ENCODE measurements around the gene LAPTM5.
A peak's percentile ranks its signal among the peaks of the same experiment; 100 is the strongest.

LAPTM5 gene

DNA sequence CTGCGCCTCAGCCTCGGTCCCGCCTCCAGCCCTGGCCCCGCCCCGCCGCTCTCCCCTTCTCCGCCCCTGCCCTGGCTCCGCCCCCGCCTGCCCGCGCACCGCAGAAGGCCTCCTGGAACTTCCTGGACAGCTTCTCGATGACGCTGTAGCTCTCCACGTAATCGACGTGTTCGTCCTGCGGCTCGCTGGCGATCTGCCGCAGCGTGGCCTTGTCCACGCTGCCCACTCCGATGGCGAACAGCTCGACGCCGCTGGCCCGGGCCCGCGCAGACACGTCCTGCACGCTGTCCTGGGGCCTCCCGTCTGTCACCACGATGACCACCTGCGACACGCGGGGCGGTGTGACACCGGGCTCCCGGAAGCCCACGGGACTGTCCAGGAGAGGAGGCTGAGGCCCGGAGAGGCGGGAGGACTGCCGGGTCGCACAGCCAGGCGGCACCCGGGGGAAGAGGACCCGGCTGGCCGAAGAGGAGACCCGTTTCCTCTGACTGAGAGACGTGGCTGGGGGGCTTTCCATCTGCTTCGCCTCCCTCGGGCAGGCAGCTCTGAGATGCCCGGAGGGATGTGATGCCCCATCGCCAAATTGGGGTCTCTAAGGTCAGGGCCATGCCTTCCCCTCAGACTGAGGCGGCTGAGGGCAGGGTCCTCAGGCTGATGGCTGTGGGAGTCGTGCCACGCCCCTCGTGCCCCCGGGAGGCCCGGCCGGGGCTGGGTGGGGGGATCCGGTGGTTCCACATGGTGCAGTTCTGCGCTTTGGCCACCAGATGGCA is 38.8 kb downstream of the LAPTM5 start:
- peak; percentile 70 to 76 for DNase-seq (ENCODE audit: low read depth in 2 of 2)

DNA sequence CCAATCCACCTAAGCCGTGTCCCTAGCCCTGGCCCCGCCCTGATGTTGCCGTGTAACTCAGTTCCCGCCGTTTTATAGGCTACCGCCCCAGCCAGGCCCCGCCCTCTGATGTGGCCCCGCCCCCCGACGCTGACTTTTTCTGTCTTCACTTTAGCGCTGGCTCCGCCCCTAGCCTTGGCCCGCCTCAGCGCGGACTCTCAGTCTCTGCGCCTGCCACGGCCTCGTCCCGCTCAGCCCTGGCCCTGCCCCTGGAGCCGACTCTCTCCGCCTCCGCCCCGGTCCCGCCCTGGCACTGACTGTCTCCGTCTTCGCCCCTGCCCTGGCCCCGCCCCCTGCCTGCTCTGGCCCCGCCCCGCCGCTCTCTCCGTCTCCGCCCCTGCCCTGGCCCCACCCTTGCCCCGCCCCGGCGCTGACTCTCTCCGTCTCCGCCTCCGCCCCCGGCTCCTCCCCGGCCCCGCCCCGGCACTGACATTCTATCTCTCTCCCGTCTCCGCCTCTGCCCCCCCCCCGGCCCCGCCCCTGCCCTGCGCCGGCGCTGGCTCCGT is 39.4 kb downstream of the LAPTM5 start:
- DNase-seq (ENCODE audit: low read depth in 2 of 2), result peak; percentile 97 to 99

DNA sequence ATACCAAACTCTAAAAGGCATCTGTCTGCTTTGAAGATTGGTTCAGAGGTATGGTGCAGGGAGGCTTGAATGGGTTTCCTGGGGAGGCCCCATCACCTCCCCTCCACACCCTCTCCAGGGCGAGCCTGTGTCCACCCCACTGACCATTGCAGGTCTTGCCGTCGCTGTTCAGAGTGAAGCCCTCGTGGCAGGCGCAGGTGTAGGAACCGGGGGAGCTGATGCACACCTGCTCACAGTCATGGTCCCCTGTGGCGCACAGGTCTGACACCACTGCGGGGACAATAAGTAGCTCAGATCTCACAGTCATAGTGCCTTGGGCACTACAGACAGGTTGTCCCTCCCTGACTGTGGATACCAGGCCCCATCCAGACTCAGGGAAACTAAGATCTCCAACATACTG is 40.9 kb downstream of the LAPTM5 start:
- DNase-seq (ENCODE audit: low read depth in 2 of 2), result no peak

DNA sequence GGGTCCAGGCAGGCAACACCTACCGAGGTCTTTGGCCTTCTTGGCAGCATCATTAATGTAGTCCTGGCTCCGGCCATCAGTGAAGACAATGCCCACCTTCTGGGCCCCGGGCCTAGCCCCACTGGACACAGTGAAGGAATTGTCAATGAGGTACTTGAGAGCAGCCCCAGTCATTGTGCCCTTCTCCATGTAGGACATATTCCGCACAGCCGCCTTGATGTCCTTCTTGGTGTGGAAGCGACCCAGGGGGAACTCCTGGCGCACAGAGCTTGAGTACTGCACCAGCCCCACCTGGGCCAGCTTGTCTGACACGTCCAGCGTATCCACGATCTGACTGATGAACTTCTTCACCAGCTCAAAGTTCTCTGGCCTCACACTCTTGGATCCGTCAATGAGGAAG is 41.7 kb downstream of the LAPTM5 start:
- DNase-seq (ENCODE audit: low read depth in 2 of 2), result no peak

DNA sequence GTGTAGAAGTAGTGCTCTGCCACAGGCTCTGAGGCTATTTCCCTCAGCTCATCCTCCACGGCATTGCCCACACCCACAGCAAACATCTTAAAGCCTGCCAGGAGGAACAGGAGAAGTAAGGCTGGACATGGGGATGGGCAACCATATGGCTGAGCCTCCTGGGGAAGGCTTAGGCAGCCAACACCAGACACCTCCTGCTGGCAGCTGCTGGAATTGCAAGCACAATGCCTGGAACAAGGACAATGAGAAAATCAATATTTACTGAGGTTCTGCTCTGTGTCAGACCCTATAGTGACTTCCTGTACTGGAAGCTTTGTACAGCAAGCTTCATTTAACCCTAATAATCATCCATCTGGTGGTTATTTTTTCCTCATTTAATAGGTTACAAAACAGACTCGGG is 42.4 kb downstream of the LAPTM5 start:
- DNase-seq (ENCODE audit: low read depth in 2 of 2), result no peak

DNA sequence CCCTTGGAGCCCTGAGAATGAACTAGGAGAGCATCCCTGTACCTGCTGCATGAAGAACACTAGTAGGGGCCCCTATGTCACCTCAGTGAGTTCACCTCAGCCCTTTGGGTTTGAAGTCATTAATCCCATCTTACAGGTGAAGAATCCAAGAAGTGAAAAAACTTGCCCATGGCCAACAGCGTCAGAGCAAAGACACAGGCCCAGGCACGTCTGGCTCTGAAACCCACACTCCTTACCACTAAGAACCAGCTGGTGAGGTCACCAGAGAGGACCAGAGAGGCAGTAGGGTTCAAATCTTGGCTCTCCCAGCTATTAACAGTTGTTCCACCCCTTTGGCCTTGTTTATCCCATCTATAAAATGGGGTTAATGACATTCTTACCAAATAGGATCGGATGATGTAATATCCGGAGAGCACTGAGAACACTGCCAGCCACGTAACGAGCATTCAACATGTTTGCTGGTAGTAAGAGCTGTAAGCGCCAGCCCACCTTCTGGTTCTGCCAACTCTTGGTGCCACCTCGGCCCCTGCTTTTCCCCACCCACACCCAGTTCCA is 43.0 kb downstream of the LAPTM5 start:
- no peak for DNase-seq (ENCODE audit: low read depth in 2 of 2)

DNA sequence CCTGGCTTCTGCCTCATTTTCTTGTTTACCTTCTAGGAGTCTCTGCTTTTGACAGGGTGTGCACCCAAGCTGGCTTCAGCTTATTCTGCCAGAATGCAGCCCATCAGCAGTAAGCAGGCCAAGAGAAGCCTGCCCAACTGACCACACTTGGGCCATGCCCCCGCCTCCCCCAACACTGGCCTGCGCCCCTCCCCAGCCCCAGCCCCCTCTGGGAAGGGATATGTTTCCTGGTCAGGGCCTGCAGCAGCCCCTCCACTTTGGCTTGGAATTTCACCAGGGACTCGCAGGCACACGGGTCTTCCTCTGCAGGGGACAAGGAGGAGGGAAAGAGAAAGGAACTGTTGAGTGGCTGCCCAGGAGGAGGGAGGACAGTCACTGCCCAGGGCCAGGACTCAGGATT is 43.5 kb downstream of the LAPTM5 start:
- DNase-seq (ENCODE audit: low read depth in 2 of 2), result no peak

DNA sequence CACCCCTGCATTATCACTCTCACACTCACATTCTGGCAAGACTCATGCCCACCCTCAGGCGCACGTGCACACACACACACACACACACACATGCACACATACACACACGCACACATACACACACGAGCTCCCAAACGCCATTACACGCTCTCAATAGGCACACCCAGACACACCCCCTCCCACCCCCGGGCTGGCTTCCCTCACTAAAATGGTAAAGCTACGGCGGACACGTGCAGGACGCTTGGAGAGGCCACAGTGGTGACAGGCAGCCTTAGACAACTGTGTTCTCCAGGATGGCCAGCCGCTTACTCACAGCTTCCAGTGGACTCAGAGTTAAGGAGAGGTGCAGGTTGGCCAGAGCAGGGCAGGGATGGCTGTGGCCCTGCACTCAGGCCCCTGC is 44.3 kb downstream of the LAPTM5 start:
- no peak for DNase-seq (ENCODE audit: low read depth in 2 of 2)

DNA sequence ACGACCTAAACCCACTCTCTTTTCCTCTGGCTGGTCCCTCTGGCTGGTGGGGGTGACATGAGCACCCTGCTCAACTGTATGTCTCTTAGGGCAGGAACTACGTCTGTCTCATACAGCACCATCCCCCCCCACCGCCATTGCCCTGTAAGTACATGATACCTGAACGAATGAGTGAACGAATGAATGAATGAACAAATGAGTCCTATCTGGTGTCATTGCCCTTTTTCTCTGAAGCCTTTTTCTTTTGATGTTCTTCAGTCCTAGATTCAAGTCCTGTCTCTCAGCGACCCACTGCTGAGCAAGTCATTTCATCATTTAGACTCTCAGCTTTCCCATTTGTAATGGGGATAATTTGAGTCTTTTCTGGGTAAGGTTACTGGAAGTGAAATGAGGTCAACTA is 45.0 kb downstream of the LAPTM5 start:
- DNase-seq (ENCODE audit: low read depth in 2 of 2), result no peak

DNA sequence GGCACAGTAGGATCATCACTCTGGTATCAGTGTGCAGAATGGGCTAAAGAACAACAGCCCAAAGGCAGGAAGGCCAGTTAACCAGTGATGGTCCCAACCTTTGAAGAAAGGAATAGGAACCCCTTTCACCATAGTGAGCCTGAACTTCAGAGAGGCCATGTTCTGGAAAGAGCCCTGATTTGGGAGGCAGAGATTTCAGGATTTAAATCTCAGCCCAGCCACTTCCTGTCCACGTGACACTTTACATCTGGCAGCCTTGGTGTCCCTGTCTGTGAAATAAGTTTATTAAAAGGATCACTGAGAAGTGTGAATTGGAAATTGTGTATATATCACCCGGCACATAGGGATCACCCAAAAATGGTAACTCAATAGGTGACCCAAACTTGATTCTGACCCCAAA is 47.2 kb downstream of the LAPTM5 start:
- DNase-seq (ENCODE audit: low read depth in 2 of 2), result no peak

DNA sequence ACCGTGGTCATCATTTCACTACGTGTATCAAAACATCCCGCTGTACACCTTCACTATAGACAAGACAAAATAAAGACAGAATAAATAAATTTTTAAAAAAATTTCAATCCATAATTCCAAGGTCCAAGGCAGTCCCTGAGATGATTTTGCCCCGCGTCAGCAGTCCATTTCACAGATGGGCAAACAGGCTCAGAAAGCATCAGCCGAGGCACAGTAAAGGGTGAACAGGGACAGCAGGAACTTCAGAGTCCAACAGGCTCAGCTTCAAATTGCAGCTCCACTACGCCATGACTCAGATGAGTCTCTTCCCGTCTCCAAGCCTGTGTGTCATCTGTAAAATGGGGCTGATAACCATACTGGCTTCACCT is 49.2 kb downstream of the LAPTM5 start:
- no peak for DNase-seq (ENCODE audit: low read depth in 2 of 2)

DNA sequence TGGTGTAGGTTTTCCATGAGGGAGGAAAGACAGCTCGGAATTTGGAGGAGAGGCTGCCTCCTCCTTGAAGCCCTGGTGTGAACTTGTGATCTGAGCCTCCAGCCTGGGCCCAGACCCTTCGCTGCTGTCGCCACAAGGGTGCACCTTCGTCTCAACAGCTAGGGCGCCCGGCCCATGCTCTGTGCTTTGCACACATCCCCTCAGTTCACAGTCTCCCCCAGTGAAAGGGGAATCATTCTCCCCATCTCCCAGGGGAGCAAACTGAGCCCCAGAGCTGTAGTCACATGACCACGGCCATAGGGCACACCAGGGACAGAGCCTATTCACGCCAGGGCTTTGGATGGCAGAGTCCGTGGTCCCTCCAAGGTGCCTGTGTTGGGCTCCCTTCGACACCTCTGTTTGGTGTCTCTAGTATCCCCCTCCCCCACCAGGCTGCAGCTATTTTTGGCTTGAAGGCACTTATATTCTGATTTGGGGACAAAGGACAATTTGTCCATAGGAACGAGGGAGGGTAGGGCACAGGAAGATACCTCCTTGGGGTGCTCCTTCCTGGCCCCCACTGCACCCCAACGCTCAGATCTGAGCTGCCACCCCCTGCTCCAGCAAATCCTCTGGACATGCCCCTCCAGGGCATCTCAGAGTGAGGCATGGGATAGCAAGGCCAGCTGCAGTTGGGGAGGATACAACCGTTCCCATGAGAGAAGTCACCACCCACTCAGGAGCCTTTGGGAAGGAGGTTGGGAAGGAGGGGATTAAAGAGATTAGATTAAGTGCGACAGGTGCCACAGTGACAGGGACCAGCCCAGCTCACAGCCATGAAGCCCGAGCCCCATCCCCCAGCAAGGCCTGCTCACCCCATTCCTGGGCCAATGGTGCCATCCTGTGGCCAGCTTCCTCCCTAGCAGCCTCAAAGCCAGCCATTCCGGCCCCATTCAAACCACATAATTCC is 49.9 kb downstream of the LAPTM5 start:
- peak; percentile 31 to 38 for DNase-seq (ENCODE audit: low read depth in 2 of 2)

DNA sequence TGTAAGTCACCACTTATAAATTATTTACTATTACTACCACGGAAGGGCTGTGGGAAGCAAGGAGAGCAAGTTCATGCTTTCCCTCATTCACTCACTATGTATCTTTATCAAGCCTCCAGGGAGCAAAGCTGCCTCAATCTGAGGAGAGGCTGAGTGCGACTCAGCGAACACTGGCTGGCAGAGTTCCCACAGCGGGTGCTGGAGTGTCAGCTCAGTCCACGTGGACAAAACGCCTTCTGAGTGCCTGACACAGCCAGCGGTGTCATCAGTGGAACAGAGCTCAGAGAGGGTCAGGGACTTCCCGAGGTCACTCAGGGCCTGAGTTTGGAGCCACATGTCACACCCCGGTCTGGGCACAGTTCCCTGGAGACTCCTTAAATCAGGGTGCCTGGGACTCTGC is 51.0 kb downstream of the LAPTM5 start:
- DNase-seq (ENCODE audit: low read depth in 2 of 2), result no peak

DNA sequence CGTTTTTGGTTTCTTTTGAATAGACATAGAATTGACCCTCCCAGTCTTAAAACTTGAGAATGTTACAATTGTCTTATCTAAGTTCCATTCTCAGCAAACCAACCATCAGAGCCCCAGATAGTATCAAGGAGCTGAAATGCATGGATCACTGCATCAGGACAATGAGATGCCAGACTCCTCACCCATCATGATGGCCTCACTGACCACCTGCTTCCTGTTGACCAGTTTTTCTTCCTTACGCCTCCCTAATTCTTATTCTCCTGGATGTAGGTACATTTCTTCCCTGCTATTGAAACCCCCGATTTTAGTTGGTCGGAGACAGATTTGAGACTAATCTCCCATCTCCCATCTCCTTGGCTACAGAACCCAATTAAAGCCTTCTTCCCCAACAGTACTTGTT is 51.9 kb downstream of the LAPTM5 start:
- DNase-seq (ENCODE audit: low read depth in 2 of 2), result no peak

DNA sequence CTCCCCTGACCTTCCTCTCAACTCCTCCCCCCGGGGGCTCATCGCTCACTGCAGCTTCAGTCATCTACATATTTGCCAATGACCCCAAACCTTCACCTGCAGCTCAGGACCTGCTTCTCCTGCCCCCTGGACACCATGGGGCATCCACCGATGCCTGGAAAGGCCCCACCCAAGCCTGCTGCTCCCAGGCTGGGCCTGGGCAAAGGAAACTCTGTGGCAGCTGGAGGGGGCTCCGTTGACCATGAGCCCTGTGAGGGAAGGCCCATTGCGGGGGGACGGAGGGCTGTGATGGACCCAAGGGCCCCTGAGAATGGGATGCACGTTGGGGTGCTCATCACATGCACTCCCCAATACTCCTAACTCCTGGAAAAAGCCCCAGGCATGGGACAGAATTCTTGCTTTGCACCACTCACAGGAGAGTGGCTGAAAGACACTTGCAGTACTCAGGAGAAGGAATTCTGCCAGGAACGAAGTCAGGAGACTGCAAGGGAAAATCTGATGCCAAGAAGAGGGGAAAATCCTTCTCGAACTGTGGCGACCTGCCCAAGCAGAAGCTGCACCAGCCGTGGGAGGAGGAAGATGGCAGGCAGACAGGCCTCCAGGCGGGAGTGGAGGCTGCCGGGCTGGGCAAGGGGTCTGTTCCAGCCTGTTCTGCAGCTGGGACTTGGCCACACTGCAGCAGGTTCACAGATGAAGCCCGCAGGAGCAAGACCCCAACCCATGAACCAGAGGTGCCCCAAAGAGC is 52.6 kb downstream of the LAPTM5 start:
- DNase-seq (ENCODE audit: low read depth in 2 of 2), result no peak

DNA sequence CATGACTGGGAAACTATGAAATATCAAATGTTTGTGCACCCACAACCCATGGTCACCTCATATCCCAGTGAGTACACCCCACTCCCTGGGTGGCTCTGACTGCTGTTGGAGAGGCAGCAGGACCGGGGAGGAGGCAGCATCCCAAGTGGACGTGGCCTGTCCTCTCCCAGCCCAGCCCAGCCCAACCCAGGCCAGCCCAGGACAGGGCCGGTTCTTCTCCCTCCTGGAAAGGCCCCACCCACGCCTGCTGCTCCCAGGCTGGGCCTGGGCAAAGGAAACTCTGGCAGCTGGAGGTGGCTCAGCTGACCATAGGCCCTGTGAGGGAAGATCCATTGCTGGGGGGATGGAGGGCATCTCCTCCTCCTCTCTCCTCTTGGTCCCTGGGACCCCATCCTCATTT is 53.3 kb downstream of the LAPTM5 start:
- DNase-seq (ENCODE audit: low read depth in 2 of 2), result no peak

DNA sequence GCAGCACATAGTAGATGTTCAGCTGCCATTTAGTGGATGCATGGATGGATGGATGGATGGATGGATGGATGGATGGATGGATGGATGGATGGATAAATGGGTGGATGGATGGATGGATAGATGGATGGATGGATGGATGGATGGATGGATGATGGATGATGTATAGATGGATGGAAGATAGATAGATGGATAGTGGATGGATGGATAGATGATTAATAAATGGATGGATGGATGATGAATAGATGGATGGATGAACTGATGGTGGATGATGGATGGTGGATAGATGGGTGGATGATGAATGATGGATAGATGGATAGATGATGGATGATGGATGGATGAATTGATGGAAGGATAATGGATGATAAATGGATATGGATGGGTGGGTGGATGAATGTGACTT is 54.8 kb downstream of the LAPTM5 start:
- DNase-seq (ENCODE audit: low read depth in 2 of 2), result no peak

DNA sequence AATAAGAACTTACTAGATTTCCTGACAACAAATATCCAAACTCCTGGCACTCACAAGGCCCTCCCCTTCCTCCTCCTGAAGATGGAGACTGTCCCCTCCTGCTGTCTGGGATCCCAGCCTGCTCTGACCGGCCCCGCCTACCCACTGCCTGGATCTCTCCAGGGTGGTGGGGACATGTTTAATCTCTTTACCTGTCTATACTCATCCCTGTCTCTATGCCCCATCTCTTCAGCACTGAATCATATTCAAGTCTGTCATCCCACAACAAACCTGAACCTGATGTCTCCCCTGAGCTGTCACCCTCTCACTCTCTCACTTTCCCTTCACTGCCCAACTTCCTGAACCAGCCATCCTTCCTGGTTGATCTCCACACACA is 56.3 kb downstream of the LAPTM5 start:
- no peak for DNase-seq (ENCODE audit: low read depth in 2 of 2)

DNA sequence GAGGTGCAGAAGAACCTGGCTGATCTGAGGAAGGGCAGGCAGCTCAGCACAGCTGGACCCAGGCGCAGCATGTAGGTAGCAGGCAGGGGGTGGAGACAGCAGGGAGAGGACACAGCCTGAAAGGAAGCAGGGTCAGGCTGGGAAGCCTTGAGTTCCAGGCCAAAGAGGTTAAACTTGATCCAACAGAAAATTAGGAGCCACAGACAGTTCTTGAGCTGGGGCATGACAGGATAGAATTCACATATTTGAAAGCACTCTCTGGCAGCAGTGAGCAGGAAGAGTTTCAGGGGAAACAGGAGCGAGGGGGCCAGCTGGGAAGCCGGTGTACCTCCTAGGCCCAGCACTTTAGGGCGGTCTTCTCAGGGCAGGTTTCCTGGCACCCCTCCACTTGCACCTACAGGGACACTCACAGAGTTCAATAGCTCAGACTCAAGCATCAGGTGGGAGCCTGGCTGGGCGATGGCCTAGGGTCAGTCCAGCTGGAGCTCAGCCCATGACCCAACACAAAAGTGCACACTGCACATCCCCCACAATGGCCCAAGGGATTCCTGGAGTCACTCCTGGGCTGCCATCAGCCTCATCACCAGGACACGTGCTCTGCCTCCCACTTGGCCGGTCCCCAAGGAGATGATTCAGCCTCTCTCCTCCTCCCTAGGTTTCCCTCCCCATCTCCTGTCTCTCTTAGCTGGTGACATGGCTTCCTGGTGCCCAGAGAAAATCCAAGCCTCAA is 56.9 kb downstream of the LAPTM5 start:
- DNase-seq (ENCODE audit: low read depth in 2 of 2), result no peak

DNA sequence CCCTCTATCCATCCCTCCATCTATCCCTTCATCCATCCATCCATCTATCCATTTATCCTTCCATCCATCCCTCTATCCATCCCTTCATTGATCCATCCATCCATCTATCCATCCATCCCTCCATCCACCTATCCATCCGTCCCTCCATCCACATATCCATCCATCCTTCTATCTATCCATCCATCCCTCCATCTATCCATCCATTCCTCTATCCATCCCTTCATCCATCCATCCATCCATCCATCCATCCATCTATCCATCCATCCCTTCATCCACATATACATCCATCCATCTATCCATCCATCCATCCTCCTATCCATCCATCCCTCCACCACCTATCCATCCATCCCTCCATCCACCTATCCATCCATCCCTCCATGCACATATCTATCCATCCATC is 57.8 kb downstream of the LAPTM5 start:
- no peak for DNase-seq (ENCODE audit: low read depth in 2 of 2)

DNA sequence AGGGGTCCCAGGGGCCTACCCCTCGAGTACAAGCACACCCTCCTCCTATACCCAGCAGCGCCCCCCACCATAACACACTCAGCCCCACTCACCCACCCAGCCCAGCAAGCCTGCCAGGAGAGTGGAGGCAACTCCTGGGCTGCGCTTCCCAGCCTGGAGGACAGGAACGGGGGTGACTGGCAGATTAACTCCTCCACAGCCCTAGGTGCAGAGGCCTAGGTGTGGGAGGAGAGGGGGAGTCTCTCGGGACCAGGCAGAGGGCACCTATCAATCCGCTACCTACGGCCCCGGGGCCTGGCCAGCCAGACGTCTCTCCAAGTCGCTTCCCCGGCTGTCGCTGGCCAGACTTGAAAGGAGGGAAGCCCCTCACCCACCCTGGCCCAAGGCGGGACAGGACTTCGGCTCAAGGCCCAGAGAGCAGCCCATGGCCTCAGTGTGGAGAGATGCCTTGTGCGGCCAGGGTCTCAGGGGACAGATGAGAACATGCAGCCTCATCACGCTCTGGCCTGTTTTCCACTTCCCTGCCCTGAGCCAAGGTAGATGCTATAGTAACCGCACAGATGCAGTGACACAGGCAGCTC is 59.1 kb downstream of the LAPTM5 start:
- no peak for DNase-seq (ENCODE audit: low read depth in 2 of 2)

Data from stimulated activated CD8-positive, alpha-beta memory T cell treated with anti-CD3 and anti-CD28 coated beads, Interleukin-15, amount 100 ng/mL, for 48 hours (primary cell).